H54 (cell line): ENCODE results near the gene MVB12B.

Source experiments
- DNase-seq: peaks from one replicate; pipeline ENCODE4 v3.0.0; 2011; ENCODE audit warnings: low spot score, mixed read lengths; ENCODE audit not compliant: insufficient read length
- FAIRE-seq: peaks from 3 replicates; lab custom pipeline; 2011; peaks lifted over from hg19 to GRCh38; lab: Jason Lieb, UNC
- POLR2A ChIP-seq: IDR thresholded peaks from 2 replicates; pipeline ENCODE4 v1.6.1; 2011; ENCODE audit warnings: low read depth, mild to moderate bottlenecking, low read length

The MVB12B gene

GRCh38 chr9:126448865-126449577 is 122.4 kb downstream of the MVB12B start:
- FAIRE-seq (no peak), DNase-seq (no peak)

GRCh38 chr9:126449725-126450667 is 123.4 kb downstream of the MVB12B start:
- DNase-seq (no peak), FAIRE-seq (no peak)
- TF ChIP-seq POLR2A: no peak

More at GRCh38 chr9:126448865-126449577, 122.4 kb downstream of the MVB12B start:
- TF ChIP-seq POLR2A: no peak

- FAIRE-seq (no peak), DNase-seq (no peak)
Measured at GRCh38 chr9:126450668-126451205, 124.1 kb downstream of the MVB12B start.

GRCh38 chr9:126451316-126451885 is 124.8 kb downstream of the MVB12B start:
- DNase-seq: no peak
- no peak for FAIRE-seq
- TF ChIP-seq POLR2A: no peak

More at GRCh38 chr9:126450668-126451205, 124.1 kb downstream of the MVB12B start:
- TF ChIP-seq POLR2A: no peak

GRCh38 chr9:126452106-126452505 is 125.5 kb downstream of the MVB12B start:
- DNase-seq (no peak), FAIRE-seq (no peak)
- TF ChIP-seq POLR2A: no peak

GRCh38 chr9:126453156-126453963 is 126.7 kb downstream of the MVB12B start:
- FAIRE-seq: no peak
- DNase-seq: no peak
- TF ChIP-seq POLR2A: no peak

GRCh38 chr9:126454215-126454614 is 127.6 kb downstream of the MVB12B start:
- TF ChIP-seq POLR2A: no peak
- DNase-seq: no peak
- no peak for FAIRE-seq

GRCh38 chr9:126454795-126455194 is 128.2 kb downstream of the MVB12B start:
- no peak for TF ChIP-seq POLR2A
- FAIRE-seq (no peak), DNase-seq (no peak)

- FAIRE-seq (no peak), DNase-seq (no peak)
- no peak for TF ChIP-seq POLR2A
Measured at GRCh38 chr9:126456441-126457174, 130.0 kb downstream of the MVB12B start.

- no peak for FAIRE-seq
- no peak for DNase-seq
- TF ChIP-seq POLR2A: no peak
Measured at GRCh38 chr9:126457175-126457547, 130.5 kb downstream of the MVB12B start.

GRCh38 chr9:126457890-126458289 is 131.3 kb downstream of the MVB12B start:
- TF ChIP-seq POLR2A: no peak
- DNase-seq: no peak
- no peak for FAIRE-seq

GRCh38 chr9:126459126-126459525 is 132.5 kb downstream of the MVB12B start:
- no peak for TF ChIP-seq POLR2A
- DNase-seq (no peak), FAIRE-seq (no peak)

- FAIRE-seq: no peak
- no peak for TF ChIP-seq POLR2A
- no peak for DNase-seq
Measured at GRCh38 chr9:126459546-126459945, 132.9 kb downstream of the MVB12B start.
